ENCODE measurements around the gene ELOVL3.
"Not testable (repeated sequence)": the region's sequence is repeated elsewhere in the genome, so short reads cannot be mapped to it uniquely, and the experiment has no call there.

The ELOVL3 gene

GRCh38 chr10:102185811-102186527 lies 40.1 kb upstream of the ELOVL3 start:
- Histone ChIP-seq H3K36me3 (ENCODE audit: insufficient read depth, low read length) (no peaks in the 10 kb centered on the region), H3K79me2 (ENCODE audit: insufficient read depth, low read length) (no peaks in the 10 kb centered on the region), H3F3A (ENCODE audit: insufficient read depth, low read length) (no peaks in the 10 kb centered on the region), H3K4me1 (ENCODE audit: insufficient read depth, low read length, severe bottlenecking) (no peaks in the 10 kb centered on the region), H3K9me2 (ENCODE audit: low read depth, low read length) (no peaks in the 10 kb centered on the region), H2AFZ (ENCODE audit: low read length) (no peak overlapping the region), H3K27me3 (ENCODE audit: insufficient read depth, low read length) (no peaks in the 10 kb centered on the region), H4K20me1 (ENCODE audit: insufficient read depth, low read length) (no peaks in the 10 kb centered on the region), H3K27ac (ENCODE audit: low read depth, low read length, poor library complexity, severe bottlenecking) (no peak overlapping the region), H3K4me3 (ENCODE audit: low read depth, low read length, poor library complexity, severe bottlenecking) (no peak overlapping the region), H3K4me2 (ENCODE audit: low read length) (no peak overlapping the region), H3K9ac (ENCODE audit: low read length) (no peak overlapping the region), H3K9me3 (ENCODE audit: low read length) (no peaks in the 10 kb centered on the region)
- TF ChIP-seq EZH2 (IDR thresholded peaks at IDR 0.05; ENCODE audit: borderline replicate concordance, low read length) (no peak), CTCF (IDR thresholded peaks at IDR 0.05; ENCODE audit: low read length) (no peak)

GRCh38 chr10:102188298-102188940 lies 37.7 kb upstream of the ELOVL3 start:
- Histone ChIP-seq H3K9ac (ENCODE audit: low read length) (no peak overlapping the region), H4K20me1 (ENCODE audit: insufficient read depth, low read length) (no peaks in the 10 kb centered on the region), H3K9me2 (ENCODE audit: low read depth, low read length) (no peaks in the 10 kb centered on the region), H3K79me2 (ENCODE audit: insufficient read depth, low read length) (no peaks in the 10 kb centered on the region), H3K9me3 (ENCODE audit: low read length) (no peaks in the 10 kb centered on the region), H2AFZ (ENCODE audit: low read length) (no peak overlapping the region), H3K27ac (ENCODE audit: low read depth, low read length, poor library complexity, severe bottlenecking) (no peak overlapping the region), H3K4me2 (ENCODE audit: low read length) (no peak overlapping the region), H3K4me3 (ENCODE audit: low read depth, low read length, poor library complexity, severe bottlenecking) (no peak overlapping the region), H3K4me1 (ENCODE audit: insufficient read depth, low read length, severe bottlenecking) (no peaks in the 10 kb centered on the region), H3F3A (ENCODE audit: insufficient read depth, low read length) (no peaks in the 10 kb centered on the region), H3K36me3 (ENCODE audit: insufficient read depth, low read length) (no peaks in the 10 kb centered on the region), H3K27me3 (ENCODE audit: insufficient read depth, low read length) (no peaks in the 10 kb centered on the region)
- TF ChIP-seq EZH2 (IDR thresholded peaks at IDR 0.05; ENCODE audit: borderline replicate concordance, low read length) (no peak), CTCF (IDR thresholded peaks at IDR 0.05; ENCODE audit: low read length) (no peak)

GRCh38 chr10:102188941-102189898 lies 36.9 kb upstream of the ELOVL3 start:
- H3F3A ChIP-seq (ENCODE audit: insufficient read depth, low read length); H3K4me1 ChIP-seq (ENCODE audit: insufficient read depth, low read length, severe bottlenecking); H3K27me3 ChIP-seq (ENCODE audit: insufficient read depth, low read length); H3K36me3 ChIP-seq (ENCODE audit: insufficient read depth, low read length); H4K20me1 ChIP-seq (ENCODE audit: insufficient read depth, low read length); H2AFZ ChIP-seq (ENCODE audit: low read length); H3K4me2 ChIP-seq (ENCODE audit: low read length); H3K4me3 ChIP-seq (ENCODE audit: low read depth, low read length, poor library complexity, severe bottlenecking); H3K9me2 ChIP-seq (ENCODE audit: low read depth, low read length); H3K9ac ChIP-seq (ENCODE audit: low read length); H3K27ac ChIP-seq (ENCODE audit: low read depth, low read length, poor library complexity, severe bottlenecking); H3K79me2 ChIP-seq (ENCODE audit: insufficient read depth, low read length); H3K9me3 ChIP-seq (ENCODE audit: low read length): not testable (repeated sequence)
